ENCODE results near the gene DDX31.

The DDX31 gene

DNA sequence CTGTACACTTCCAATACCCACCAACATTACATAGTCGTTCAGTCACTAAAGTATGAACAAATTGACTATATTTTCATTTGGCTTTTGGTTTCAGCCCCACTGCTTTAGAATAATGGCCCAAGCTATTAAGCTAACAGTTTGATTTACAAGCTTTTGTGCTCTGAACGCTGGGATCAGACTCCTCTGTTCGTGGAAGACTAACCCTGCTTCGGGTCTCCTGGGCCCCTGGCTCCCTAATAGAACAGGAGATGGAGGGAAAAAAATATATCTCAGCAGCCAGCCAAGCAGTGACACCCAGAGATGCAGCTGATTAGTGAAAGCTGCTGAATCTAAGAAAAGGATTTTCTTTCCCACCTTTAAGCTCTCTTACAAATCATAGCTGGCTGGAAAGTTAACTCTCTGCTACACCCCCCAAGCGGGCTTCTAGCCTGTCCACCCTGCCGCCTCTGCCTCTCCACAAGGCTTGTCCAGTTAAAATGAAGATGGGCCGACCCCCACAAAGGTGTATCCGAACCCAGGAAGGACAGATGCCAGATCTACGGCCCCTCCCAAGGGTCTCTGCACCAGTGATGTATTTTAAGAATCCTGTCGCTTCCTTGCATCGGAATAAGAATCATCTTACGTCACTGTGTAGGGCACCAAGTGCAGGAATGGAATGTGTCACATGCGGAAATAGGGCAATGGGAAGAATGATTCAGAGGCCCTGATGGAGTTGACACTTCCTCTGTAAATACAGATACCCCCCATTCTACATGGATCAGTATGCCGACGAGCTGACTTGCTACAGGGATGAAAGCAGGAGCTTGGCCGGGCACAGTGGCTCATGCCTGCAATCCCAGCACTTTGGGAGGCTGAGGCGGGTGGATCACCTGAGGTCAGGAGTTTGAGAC lies 120.8 kb downstream of the DDX31 start:
- DNase-seq (ENCODE audit: low read depth in 2 of 2), result peak; percentile 12 to 25
- TF ChIP-seq, protein P1, sequence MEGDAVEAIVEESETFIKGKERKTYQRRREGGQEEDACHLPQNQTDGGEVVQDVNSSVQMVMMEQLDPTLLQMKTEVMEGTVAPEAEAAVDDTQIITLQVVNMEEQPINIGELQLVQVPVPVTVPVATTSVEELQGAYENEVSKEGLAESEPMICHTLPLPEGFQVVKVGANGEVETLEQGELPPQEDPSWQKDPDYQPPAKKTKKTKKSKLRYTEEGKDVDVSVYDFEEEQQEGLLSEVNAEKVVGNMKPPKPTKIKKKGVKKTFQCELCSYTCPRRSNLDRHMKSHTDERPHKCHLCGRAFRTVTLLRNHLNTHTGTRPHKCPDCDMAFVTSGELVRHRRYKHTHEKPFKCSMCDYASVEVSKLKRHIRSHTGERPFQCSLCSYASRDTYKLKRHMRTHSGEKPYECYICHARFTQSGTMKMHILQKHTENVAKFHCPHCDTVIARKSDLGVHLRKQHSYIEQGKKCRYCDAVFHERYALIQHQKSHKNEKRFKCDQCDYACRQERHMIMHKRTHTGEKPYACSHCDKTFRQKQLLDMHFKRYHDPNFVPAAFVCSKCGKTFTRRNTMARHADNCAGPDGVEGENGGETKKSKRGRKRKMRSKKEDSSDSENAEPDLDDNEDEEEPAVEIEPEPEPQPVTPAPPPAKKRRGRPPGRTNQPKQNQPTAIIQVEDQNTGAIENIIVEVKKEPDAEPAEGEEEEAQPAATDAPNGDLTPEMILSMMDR (IDR thresholded peaks at IDR 0.05; ENCODE audit: low read depth, low read length), result no peak
- no peak overlapping the region for H3K4me3 ChIP-seq (replicated peaks in 1 of 2; ENCODE audit: low read depth in 2 of 2, low read length in 2 of 2)

GRCh38 chr9:132547976-132548730 lies 121.6 kb downstream of the DDX31 start:
- TF ChIP-seq, protein P1 (IDR thresholded peaks at IDR 0.05; ENCODE audit: low read depth, low read length), result no peak
- DNase-seq (ENCODE audit: low read depth in 2 of 2), result no peak
- H3K4me3 ChIP-seq (replicated peaks in 1 of 2; ENCODE audit: low read depth in 2 of 2, low read length in 2 of 2), result no peak overlapping the region

- TF ChIP-seq, protein P1 (IDR thresholded peaks at IDR 0.05; ENCODE audit: low read depth, low read length), result no peak
- DNase-seq (ENCODE audit: low read depth in 2 of 2), result no peak
- H3K4me3 ChIP-seq (replicated peaks in 1 of 2; ENCODE audit: low read depth in 2 of 2, low read length in 2 of 2), result no peak overlapping the region
These were observed 122.3 kb downstream of the DDX31 start for GRCh38 chr9:132547436-132547835.

DNA sequence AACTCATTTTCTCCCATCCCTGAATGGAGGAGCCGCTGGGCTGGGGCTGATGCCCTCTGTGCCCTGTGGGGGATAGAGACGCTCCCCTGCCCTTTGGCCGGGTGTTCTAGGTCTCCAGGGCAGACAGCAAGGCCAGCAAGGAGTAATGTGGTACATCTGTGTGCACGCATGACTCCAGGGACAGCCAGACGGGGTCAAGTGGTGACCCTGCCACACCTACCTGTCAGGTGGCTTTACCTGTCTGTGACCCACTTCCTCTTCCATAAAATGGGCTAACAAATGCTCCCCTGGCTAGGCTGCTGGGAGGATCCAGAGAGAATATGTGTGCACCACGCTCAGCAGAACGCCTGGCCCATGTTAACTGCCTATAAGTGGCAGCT lies 122.7 kb downstream of the DDX31 start:
- DNase-seq (ENCODE audit: low read depth in 2 of 2), result no peak
- H3K4me3 ChIP-seq (replicated peaks in 1 of 2; ENCODE audit: low read depth in 2 of 2, low read length in 2 of 2), result no peak overlapping the region
- TF ChIP-seq, protein P1 (IDR thresholded peaks at IDR 0.05; ENCODE audit: low read depth, low read length), result no peak

GRCh38 chr9:132546148-132547051 lies 123.4 kb downstream of the DDX31 start:
- DNase-seq (ENCODE audit: low read depth in 2 of 2), result peak; percentile 4 to 33
- peak overlapping the region in 1 of 2 donors; percentile 21 for H3K4me3 ChIP-seq (replicated peaks in 1 of 2; ENCODE audit: low read depth in 2 of 2, low read length in 2 of 2)
- TF ChIP-seq, protein P1 (IDR thresholded peaks at IDR 0.05; ENCODE audit: low read depth, low read length), result peak; percentile 29

GRCh38 chr9:132545578-132545977 lies 124.2 kb downstream of the DDX31 start:
- TF ChIP-seq, protein P1 (IDR thresholded peaks at IDR 0.05; ENCODE audit: low read depth, low read length), result no peak
- no peak for DNase-seq (ENCODE audit: low read depth in 2 of 2)
- H3K4me3 ChIP-seq (replicated peaks in 1 of 2; ENCODE audit: low read depth in 2 of 2, low read length in 2 of 2), result no peak overlapping the region
